Stimulated activated CD8-positive, alpha-beta memory T cell treated with anti-CD3 and anti-CD28 coated beads, Interleukin-4, amount 100 ng/mL, for 4 hours (primary cell): ENCODE measurements around the gene LCA5.
"Not testable (repeated sequence)": the region's sequence is repeated elsewhere in the genome, so short reads cannot be mapped to it uniquely, and the experiment has no call there.

Experiments used
- DNase-seq, 2 donors: peaks; one replicate each; pipeline ENCODE4 v3.0.0-alpha.2; 2020; ENCODE audit warnings: low read depth in 2 of 2, low spot score in 1 of 2

LCA5 gene

DNA sequence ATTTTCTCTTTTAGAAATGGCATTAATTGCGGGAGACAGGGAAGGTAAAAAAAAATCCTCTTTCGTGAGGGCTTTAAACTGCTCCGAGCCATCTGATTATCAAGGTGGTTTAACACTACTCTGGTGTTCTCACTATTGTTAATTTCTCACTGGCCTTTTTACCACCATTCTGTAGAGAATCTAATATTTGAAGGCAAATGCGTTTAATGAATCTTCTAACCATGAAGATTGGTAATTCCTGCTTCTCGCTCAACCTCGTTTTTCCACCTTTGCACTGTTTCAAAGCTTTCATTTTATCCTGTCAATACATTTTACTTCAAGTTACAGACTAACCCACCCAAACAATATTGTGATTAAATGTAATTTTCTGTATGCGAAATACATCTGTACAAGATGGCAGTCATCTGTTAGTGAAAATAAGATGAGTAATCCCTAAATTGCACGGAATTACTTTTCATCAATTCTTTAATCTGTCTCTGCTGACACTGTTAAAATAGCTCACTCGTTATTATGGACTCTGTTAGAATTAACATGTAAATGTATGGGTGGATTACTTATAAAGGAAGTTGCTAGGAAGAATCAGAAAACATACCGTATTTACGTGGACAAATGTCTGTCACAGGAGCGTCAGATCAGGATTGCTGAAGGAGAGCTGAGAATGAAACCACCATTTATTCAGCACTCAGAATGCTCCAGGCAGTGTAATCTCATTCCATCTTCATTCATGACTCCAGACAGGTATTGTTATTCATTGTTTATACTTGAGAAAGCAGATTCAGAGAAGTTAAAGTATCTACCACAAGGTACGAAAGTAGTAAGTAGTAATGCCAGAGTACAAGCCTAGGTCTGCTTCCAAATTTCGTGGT, 1.1 kb upstream of the LCA5 start:
- DNase-seq: no peak

DNA sequence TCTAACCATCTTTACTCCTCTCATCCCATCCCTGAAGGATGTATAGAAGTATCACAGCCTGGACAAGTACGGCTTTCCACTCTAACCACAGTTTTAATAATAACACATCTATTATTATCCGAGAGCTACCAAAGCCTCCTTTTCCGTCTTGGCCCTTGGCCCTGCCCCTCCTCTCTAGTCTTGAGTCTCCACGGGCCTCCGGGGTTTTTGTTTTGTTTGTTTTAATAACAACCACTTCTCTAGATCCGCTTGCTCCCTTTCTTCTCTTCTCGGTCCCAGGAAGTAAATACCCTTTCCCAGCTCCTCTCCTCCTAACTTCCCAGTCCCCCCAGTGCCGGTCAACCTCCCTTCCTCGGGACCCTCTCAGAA, 661 bp downstream of the LCA5 start:
- no peak for DNase-seq

- not testable (repeated sequence) for DNase-seq
Measured at GRCh38 chr6:79529567-79529966, 7.7 kb downstream of the LCA5 start.

DNA sequence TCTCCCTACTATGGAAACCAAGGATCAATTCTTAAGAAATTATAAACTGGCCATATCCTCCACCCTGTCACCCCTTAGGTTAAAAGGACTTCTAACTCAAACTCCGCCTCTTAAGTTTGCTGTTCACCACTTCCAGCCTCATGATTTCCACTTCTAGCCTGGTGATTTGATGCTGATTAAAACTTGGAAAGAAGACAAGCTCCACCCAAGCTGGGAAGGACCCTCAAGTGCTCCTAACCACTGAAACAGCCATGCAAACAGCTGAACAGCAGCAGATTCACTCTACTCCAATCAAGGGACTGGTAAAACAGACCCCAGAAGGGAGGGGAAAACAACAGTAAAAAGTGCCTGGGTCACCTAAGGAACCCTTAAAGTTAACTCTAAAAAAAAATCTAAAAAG, 10.3 kb downstream of the LCA5 start:
- no peak for DNase-seq

- DNase-seq: no peak
Measured at GRCh38 chr6:79525272-79526100, 11.7 kb downstream of the LCA5 start.

DNA sequence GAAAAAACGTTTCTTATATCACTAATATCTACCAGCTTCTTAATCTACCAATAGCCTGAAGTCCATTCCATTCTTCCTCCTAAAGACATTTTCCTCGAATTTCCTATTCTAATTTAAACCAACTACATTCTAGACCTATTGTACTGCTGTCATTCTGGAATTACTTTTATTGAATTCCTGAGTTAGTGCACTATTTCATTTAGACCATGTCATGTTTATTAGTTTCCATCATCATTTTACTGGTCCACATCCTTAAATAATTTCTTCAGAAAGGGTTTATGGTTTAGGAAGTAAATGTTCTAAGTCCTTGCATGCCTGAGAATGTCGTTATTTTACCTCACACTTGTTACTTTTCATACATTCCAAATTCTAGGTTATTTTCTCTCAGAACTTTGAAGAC, 13.2 kb downstream of the LCA5 start:
- DNase-seq: no peak

GRCh38 chr6:79522609-79523008, 14.6 kb downstream of the LCA5 start:
- DNase-seq: no peak

GRCh38 chr6:79520534-79520933, 16.7 kb downstream of the LCA5 start:
- DNase-seq: no peak

DNA sequence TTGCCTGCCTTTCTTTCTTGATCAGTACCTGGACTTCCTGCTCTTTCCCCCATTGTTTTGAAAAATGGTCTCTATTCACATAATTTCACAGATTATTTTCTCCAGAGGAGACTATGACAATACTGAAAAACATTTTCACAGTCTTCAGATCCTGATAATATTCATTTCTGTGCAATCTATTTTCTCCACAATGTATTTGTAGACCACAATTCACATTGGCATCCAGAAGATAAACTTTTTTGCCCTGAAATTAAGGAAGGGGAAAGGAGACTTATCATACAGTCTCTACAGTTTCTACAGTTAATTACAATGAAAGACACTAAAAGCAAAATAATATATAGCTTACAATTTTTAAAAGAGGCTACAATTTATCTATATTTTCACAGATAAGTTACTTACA, 18.4 kb downstream of the LCA5 start:
- no peak for DNase-seq

- no peak for DNase-seq
Measured at GRCh38 chr6:79515436-79515835, 21.8 kb downstream of the LCA5 start.

DNA sequence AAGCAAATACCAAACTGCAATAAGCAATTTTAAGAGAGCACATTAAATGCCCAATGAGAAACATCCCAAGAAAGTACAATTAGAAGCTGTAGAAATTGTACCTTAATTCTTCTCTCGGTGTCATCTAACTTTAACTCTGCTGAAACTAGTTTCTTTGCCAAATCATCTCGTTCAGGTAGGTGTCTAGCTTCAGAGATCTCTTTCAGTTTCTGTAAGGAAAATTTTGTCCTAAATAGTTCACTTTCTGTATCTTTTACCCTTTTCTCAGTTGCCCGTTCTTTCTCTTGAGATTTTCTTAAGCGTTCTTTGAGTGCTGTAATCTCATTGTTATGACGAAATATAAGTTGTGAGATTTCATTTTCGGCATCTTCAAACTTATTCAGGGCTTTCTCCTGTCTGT, 24.1 kb downstream of the LCA5 start:
- no peak for DNase-seq

DNA sequence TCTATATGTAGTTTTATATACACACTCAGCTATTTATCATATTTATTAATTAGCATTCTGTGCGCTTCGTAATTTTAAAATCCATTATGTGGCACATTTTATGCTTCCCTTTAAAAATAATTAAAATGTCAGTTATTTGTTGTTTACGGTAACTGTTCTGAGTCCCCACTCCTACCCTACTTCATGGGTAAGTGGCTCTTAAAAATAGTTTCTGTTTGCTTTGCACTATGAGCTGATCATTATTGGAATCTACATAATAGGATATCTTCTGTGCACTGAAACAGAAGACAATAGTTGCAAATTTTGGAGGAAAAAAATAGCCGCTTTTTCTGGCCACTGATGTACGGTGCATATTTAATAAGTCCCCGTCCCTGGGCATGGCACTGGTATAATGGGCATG, 25.2 kb downstream of the LCA5 start:
- DNase-seq: no peak

DNA sequence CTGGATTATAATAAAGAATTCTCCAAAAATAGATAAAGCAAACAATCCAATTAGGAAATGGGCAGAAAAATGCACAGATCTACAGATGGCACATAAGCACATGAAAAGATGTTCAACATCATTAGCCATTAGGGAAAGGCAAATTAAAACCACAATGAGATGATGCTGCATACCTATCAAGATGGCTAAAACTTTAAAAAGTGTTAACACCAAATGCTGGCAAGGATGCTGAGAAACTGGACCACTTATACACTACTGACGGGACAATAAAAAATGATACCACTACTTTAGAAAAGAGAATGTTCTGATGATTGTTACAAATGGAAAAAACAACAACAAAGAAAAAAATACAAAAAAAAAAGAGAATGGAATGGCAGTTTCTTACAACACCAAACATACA, 26.5 kb downstream of the LCA5 start:
- no peak for DNase-seq

DNA sequence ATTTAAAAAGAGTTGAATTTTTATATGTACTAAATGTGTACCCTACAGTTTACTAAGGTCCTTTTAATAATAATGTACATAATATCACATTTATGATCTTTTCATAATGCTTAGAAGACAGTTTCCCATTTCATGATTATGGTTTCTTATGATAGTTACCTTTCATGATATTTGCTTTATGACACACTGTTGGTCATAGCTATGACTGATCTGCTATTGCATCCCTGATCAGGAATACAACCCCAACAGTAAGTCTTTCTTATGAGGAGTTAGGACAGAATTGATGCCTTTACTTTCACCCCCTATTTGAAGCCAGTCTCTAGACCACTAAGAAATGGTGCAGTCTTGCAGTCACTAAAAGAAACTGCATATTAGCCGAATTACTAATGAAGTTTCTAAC, 31.0 kb downstream of the LCA5 start:
- DNase-seq: no peak

DNA sequence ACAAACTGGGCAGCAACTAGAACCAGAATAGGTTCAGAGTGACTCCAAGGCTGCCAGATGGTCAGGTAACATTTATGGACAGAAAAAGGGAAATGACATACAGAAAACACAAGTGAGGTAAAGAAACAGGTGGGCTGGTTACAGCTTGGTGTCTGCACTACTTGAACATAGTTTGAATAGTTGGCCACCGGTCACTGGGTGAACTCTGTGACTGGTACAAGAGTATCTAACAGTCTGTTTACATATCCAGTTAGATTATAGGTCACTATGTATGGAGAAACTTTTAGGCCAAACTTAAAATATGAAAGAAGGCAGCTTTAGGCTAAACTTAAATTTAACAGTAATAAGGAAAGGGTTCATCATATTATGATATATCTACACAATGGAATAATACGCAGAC, 32.9 kb downstream of the LCA5 start:
- DNase-seq: no peak

DNA sequence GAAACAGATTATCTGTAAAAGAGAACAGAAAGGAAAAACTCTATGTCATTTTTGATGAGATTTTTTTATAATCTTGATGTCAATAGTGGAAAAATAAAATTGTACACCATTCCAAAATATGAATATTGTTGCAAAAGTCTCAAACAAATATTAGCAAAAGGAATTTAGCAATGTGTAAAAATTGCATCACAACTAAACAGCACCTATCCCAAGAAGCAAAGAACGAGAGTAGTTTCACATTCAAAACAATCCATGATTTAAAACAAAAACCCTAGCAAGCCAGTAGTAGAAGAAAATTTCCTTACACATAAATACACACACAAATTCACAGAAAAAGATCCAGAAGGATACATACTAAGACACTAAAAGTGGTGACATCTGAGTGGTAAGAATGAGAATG, 38.4 kb downstream of the LCA5 start:
- no peak for DNase-seq

DNA sequence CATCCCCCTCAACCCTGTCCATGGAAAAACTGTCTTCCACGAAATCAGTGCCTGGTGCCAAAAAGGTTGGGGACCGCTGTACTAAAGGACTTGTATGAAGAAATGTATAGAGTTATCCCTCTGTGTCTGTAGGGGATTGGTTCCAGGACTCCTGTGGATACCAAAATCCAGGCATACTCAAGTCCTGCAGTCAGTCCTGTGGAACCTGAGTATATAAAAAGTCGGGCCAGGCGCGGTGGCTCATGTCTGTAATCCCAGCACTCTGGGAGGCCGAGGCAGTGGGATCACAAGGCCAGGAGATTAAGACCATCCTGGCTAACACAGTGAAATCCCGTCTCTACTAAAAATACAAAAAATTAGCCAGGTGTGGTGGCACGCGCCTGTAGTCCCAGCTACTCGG, 42.0 kb downstream of the LCA5 start:
- no peak for DNase-seq

DNA sequence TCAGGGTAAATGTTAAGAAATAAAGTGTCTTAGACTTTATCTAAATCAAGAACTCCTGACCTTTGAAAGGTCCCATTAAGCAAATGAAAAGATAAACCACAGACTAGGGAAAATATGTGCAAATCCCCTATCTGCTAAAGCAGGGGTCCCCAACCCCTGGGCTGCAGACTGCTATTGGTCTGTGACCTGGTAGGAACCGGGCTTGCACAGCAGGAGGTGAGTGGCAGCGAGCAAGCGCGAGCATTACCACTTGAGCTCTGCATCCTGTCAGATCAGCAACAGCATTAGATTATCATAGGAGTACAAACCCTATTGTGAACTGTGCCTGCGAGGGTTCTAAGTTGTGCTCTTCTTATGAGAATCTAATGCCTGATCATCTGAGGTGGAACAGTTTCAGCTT, 42.4 kb downstream of the LCA5 start:
- no peak for DNase-seq

DNA sequence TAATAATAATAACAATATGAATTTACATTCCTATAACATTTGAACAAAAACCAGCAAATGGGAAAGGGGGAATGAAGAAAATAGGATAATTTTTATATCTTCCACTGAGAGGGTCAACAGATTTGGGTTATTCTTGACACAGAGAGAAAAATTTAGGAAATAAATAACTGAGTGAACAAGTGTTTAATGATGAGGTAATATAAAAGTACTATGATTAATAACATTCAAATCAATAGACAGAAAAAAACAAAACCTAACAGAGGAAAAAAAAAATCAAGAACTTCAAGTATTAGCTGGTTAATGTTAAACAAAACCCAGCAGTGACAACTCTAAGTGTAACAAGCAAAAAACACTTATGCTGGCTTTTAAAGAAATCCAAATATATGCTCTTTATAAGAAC, 66.5 kb downstream of the LCA5 start:
- DNase-seq: no peak

DNA sequence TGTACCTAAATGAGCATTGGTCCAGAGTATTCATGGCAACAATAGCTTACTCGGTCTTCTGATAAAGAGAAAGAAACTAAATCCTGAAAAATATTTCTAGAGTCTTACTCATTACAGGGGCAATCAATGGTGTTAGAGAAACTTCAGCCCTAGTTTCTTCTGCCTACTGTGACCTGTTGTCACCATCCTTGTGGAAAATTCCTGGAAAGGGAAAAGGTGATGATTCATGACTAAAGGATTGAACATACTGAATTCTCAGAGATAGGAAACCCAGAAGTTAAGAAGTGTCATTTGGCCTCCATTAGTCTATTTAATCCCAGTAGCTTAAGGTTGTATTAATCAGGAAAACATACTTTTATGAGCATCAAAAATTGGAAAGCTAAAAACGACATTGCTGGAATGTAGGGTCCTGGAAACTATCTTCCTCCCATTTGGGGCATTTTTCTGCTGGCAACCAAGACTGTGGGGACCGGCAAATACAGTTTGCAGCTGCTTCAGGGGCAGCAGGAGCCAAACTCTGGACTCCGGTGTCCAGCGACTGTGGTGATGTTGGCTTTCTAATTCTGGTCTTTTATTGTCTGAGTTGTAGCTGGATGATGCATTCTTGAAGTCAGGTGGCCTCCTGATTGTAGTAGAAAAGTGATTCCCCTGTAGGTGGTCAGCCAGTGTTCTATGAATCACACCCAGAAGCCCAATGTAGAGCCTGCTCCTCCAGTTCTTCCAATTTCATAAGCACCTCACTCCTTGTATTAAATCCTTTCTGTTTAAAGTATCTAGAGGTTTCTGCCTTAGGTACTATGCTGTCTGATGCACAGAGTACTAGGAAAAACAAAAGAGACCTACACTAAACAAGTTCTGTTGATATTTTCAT, 67.6 kb downstream of the LCA5 start:
- DNase-seq: no peak

- DNase-seq: no peak
Measured at GRCh38 chr6:79468587-79468986, 68.6 kb downstream of the LCA5 start.

DNA sequence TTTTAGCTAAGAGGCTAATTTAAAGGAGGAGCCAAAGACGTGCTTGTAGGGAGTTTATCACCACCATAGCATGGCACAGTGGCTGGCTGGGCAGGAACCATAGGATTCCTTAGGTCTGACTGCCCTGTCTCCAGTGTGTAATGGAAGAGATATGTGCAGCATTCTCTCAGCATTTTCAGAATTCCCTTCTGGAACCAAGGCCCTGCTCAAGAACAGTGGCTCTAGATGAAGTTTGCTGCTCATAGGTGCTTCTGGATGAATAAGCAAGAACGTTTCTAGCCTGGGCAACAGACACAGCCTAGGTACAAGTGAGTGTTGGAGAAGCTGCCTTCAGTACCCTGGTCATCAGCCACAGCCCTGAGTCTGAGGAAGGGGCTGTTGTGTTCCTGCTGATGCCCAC, 69.1 kb downstream of the LCA5 start:
- no peak for DNase-seq
